ENCODE data around the gene TNFRSF4. TPM values are rescaled to one million over a fixed set of nuclear protein-coding genes. Genes with fewer than 3 reads are reported as not detected.

Gene TNFRSF4
- total and polyA plus RNA-seq, 2 of the 13 experiments (the other 11 are each of a cell fraction or from before 2014, with no cell fraction given): not detected

DNA sequence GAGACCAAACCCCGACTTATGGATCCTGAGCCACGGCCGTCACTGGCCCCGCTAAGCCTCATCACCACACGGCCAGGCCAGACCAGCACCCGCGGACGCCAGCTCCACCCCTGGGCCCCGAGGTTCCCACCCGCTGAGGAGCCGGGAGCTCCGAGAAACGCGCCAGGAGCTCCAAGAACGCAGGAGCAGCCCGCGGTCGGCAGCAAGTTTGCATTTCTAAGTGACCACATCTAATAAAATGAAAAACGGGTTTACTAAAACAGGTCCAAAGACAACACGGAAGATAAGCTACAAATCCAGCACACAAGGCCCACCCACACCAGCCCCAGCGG is 40.7 kb upstream of the TNFRSF4 start:
- POLR2A ChIA-PET: no interaction called here
- no peaks in the 10 kb centered on the region for H3K79me2 ChIP-seq (ENCODE audit: insufficient read depth, low read length)
- FAIRE-seq (no peak), ATAC-seq (no peak), DNase-seq (ENCODE audit: low spot score) (no peak)
- BruUV-seq (replicated peaks): no TSS peak
- H2AFZ ChIP-seq (ENCODE audit: low read length): no peak overlapping the region
- no peak overlapping the region for H3K4me2 ChIP-seq (ENCODE audit: low read depth, low read length)
- TF ChIP-seq, protein P1, sequence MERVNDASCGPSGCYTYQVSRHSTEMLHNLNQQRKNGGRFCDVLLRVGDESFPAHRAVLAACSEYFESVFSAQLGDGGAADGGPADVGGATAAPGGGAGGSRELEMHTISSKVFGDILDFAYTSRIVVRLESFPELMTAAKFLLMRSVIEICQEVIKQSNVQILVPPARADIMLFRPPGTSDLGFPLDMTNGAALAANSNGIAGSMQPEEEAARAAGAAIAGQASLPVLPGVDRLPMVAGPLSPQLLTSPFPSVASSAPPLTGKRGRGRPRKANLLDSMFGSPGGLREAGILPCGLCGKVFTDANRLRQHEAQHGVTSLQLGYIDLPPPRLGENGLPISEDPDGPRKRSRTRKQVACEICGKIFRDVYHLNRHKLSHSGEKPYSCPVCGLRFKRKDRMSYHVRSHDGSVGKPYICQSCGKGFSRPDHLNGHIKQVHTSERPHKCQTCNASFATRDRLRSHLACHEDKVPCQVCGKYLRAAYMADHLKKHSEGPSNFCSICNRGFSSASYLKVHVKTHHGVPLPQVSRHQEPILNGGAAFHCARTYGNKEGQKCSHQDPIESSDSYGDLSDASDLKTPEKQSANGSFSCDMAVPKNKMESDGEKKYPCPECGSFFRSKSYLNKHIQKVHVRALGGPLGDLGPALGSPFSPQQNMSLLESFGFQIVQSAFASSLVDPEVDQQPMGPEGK (CRISPR knock-in tag; IDR thresholded peaks at IDR 0.05): no peak
- TF ChIP-seq ZNF138 (CRISPR knock-in tag; IDR thresholded peaks at IDR 0.05; ENCODE audit: low read depth) (no peak), ZNF468 (CRISPR knock-in tag; IDR thresholded peaks at IDR 0.05) (no peak), ZNF777 (CRISPR knock-in tag; IDR thresholded peaks at IDR 0.05) (no peak), ZNF367 (CRISPR knock-in tag; IDR thresholded peaks at IDR 0.05; ENCODE audit: borderline replicate concordance) (no peak), HDAC1 (CRISPR knock-in tag; IDR thresholded peaks at IDR 0.05) (no peak), ZNF17 (CRISPR knock-in tag; IDR thresholded peaks at IDR 0.05) (no peak), IRX3 (CRISPR knock-in tag; IDR thresholded peaks at IDR 0.05; ENCODE audit: borderline replicate concordance, low read depth) (no peak), ZBTB8A (CRISPR knock-in tag; IDR thresholded peaks at IDR 0.05; ENCODE audit: borderline replicate concordance, low read depth) (no peak), CREM (IDR thresholded peaks at IDR 0.05) (no peak), CREM (CRISPR knock-in tag; IDR thresholded peaks at IDR 0.05) (no peak), NFRKB (IDR thresholded peaks at IDR 0.05) (no peak), MTA1 (CRISPR knock-in tag; IDR thresholded peaks at IDR 0.05; ENCODE audit: borderline replicate concordance) (no peak), RFXAP (CRISPR knock-in tag; IDR thresholded peaks at IDR 0.05; ENCODE audit: borderline replicate concordance) (no peak)
- TF ChIP-seq, protein P2, sequence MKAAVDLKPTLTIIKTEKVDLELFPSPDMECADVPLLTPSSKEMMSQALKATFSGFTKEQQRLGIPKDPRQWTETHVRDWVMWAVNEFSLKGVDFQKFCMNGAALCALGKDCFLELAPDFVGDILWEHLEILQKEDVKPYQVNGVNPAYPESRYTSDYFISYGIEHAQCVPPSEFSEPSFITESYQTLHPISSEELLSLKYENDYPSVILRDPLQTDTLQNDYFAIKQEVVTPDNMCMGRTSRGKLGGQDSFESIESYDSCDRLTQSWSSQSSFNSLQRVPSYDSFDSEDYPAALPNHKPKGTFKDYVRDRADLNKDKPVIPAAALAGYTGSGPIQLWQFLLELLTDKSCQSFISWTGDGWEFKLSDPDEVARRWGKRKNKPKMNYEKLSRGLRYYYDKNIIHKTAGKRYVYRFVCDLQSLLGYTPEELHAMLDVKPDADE (CRISPR knock-in tag; IDR thresholded peaks at IDR 0.05): no peak
- H3K36me3 ChIP-seq (replicated peaks in 1 of 2; ENCODE audit: control insufficient read depth in 1 of 2, insufficient read depth in 2 of 2, low read length in 2 of 2): peaks cover 12 to 26% of the 10 kb centered on the region in 2 experiments; a peak in 4 of 5 replicates
- no peaks in the 10 kb centered on the region for H3K9me3 ChIP-seq (ENCODE audit: low read length)
- no peak overlapping the region for H3K4me3 ChIP-seq (replicated peaks in 1 of 3; ENCODE audit: insufficient read depth in 1 of 3, low read depth in 2 of 3, low read length in 3 of 3)
- WGBS (ENCODE audit: low lambda C conversion rate): 98% methylated on average over 21 of the region's 21 CpGs
- H3K27ac ChIP-seq (ENCODE audit: extremely low read length, insufficient read depth, low read length): no peak overlapping the region
- intact Hi-C loops (cut with micrococcal nuclease; ENCODE audit: unreplicated experiment) (loop anchor here (5.0 kb wide), 1 partner anchor 132 kb away; no protein-coding TSS in a partner anchor), in situ Hi-C loops (cut with HindIII; ENCODE audit: extremely low pct_ligation_motif_present, low pct_unique_long_range_greater_than_20kb) (no loop called here)
- H3K9ac ChIP-seq (ENCODE audit: insufficient read depth, low read depth, low read length): no peak overlapping the region
- H4K20me1 ChIP-seq (ENCODE audit: insufficient read depth, low read length): no peaks in the 10 kb centered on the region
- CTCF ChIA-PET (ENCODE audit: low intra/inter-chr PET ratio, low total read pairs): no interaction called here
- no peaks in the 10 kb centered on the region for H3K27me3 ChIP-seq (ENCODE audit: control insufficient read depth in 1 of 2, insufficient read depth in 2 of 2, low read length in 2 of 2)
- H3K4me1 ChIP-seq (ENCODE audit: insufficient read depth, low read length): no peaks in the 10 kb centered on the region
